GM13977 (cell line): ENCODE results near the gene KCNV2.

Experiments
- DNase-seq: peaks from one replicate; pipeline ENCODE4 v3.0.0; 2012; ENCODE audit warnings: low spot score
- in situ Hi-C: fragments of 300-500 bp; cut with MboI; formaldehyde crosslinking; loops from one replicate; pipeline ENCODE4 v1.12.0; 2022; ENCODE audit warnings: low sequenced_read_pairs, low pct_unique_long_range_greater_than_20kb, mixed read lengths, inconsistent platforms; ENCODE audit not compliant: unreplicated experiment
- TF ChIP-seq, protein P1 (sequence below): IDR thresholded peaks from 2 replicates; pipeline ENCODE4 v1.5.1; 2012; ENCODE audit warnings: mild to moderate bottlenecking, control low read depth; ENCODE audit not compliant: insufficient read depth; ENCODE audit errors: extremely low read depth, missing control alignments

Gene KCNV2

DNA sequence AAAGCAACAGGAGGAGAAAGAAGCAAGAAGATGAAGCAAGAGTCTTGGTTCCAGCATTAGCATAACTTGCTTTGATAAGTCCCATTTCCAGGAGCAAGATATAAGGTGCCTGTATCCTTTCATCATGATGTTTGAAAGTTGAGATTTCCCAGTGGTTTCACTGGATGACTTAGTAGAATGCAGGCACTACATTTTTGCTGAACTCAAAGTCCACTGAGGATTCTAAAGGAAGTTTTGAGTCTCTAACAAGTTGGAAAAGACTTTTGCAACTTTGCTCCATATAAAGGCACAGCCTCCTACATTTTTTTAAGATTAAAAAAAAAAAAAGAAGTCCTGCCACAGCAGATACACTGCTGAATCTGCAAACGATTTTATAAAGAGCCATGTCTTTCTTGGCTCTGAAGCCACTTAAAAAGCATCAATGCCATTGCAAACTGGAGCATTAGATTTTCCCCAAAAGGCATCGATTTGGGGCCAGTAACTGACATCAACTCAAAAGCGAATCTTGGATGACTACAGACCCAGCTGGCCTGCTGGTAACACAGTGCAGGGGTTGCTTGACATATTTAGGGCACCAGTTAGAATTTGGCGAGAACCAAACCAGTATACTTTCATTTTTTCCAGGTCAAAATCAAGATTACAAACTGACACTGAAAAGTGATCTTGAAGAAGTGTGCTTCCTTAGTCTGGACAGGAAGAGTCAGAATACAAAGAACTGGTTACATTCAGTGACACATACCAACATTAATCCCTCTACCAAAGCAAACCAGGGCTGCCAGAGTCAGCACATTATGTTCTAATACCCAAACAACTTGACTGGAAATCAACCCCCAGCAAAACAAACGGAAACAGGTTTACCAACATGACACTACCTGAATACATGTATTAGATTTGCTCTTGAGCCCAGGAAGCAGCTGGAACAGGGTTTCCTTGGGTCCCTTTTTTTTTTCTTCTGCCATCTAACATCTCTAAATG lies 39.1 kb upstream of the KCNV2 start:
- no peak for DNase-seq
- TF ChIP-seq, protein P1, sequence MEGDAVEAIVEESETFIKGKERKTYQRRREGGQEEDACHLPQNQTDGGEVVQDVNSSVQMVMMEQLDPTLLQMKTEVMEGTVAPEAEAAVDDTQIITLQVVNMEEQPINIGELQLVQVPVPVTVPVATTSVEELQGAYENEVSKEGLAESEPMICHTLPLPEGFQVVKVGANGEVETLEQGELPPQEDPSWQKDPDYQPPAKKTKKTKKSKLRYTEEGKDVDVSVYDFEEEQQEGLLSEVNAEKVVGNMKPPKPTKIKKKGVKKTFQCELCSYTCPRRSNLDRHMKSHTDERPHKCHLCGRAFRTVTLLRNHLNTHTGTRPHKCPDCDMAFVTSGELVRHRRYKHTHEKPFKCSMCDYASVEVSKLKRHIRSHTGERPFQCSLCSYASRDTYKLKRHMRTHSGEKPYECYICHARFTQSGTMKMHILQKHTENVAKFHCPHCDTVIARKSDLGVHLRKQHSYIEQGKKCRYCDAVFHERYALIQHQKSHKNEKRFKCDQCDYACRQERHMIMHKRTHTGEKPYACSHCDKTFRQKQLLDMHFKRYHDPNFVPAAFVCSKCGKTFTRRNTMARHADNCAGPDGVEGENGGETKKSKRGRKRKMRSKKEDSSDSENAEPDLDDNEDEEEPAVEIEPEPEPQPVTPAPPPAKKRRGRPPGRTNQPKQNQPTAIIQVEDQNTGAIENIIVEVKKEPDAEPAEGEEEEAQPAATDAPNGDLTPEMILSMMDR, result no peak
- in situ Hi-C loops, result no loop called here

DNA sequence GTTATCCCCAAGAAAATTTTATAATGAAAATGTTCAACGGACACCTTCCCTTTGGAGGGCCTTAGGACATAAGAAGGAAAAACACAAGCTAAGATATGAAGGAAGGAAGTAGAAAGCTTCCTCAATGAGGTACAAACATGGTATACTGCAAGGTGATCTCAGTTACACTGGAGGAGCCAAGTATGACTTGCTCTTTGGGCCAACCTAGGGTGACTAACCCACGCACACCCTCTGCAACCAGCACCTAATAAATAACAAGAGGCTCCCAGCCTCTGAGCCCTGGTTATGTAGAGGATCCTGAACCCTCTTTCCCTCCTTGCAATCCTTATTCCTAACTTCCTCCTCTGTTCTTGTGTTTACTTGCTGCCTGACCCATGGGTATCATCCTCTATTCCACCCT lies 38.3 kb upstream of the KCNV2 start:
- TF ChIP-seq, protein P1, result no peak
- in situ Hi-C loops, result no loop called here
- DNase-seq, result no peak

DNA sequence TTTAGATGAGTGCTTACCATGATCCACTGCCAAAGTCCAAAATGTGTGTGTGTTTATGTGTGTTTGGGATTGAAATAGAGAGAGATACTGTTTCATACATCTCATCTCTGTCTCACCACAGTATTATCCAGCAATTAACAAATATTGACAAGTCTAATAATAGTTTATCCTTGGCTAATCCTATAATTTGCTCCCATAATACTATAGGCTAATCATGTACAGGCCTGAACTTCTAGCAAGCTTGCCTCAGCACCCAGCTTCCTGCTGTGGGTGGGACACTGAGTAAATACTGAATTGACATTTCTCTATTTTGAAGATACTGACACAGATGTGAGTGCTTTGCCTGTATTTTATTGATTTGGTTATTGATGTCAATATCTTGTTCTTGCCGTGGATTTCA lies 35.3 kb upstream of the KCNV2 start:
- in situ Hi-C loops, result no loop called here
- TF ChIP-seq, protein P1, result no peak
- DNase-seq, result no peak

DNA sequence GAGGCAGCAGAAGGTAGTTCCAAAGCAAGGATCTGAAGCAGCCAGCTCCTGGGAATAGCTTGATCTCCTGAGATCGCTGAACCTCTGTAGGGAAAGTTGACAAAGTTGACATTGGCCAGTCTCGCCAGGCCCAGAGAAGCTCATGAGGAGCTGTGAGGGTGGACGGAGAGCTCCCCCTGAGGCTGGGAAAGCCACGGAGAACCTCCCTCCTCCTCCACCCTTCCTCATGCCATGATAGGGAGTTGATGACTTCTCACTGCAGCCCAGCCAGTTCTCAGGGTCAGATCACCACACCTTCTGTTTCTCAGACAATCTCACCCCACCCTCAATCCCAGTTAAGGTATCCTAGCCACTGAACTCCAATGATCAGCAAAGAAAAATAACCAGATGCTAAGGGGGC lies 30.4 kb upstream of the KCNV2 start:
- in situ Hi-C loops, result no loop called here
- no peak for DNase-seq
- TF ChIP-seq, protein P1, result no peak

DNA sequence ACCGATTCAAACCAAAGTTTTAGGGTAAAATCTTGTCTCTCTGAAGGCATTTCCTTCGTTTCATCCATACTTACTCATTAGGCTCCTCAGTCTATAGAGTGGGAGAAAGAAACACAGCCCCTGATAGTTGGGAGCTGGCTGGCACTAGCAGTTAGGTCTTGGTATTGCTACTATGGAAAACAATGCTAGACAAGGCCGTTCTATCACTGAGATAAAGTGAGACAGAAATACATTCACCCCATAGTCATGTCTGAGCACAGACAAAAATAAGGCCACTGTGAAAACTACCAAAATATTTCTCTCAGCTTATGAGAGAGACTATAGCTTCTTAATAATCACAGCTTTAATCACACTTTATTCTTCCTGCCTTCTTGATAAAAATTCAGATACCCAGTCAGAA lies 28.7 kb upstream of the KCNV2 start:
- in situ Hi-C loops, result no loop called here
- TF ChIP-seq, protein P1, result no peak
- no peak for DNase-seq

DNA sequence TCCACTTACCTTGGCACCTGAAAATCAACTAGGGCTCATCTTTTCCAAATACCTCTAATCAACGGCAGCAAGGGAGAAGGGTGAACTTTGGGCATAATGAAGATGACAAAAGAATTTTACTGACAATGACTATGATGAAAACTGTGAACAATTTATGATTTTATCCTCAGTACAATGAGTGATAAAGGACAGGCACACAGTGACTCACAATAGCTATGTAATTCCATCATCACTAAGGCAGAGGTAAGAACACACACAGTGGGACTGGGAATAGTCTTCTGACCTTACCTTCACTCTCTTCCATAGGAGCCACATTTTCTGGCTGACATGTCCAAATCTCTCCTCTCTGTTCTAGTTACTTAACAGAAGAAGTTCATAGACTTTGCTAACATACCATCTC lies 26.1 kb upstream of the KCNV2 start:
- no peak for DNase-seq
- in situ Hi-C loops, result no loop called here
- TF ChIP-seq, protein P1, result no peak
